NB4 (cell line): ENCODE results near the gene MYLK4.

Experiments used
- MYC ChIP-seq: IDR thresholded peaks from 2 replicates; pipeline ENCODE4 v1.6.1; 2011; ENCODE audit warnings: low read depth, low read length
- TF ChIP-seq, protein P1 (sequence below): IDR thresholded peaks from one replicate; pipeline ENCODE4 v1.5.1; 2012; ENCODE audit warnings: low read depth, low read length

DNA sequence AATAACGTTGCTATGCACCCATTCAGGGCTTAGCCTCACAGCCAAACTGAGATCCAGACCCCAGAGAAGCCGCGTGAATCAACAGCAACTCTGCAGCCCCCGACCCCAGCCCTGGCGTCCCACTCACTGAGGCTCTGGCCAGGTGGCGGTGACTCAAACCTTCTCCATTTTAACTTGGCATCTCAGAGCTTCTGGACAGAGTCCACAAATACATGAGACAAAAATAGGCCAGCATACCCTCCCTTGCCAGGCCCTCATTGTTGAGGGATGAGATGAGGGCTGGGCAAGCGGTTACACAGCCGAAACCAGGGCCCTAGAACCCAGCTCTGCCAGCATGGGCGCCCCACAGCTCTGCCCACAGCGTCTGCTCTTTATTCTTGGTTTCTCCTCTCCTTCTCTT, 118.4 kb downstream of the MYLK4 start:
- TF ChIP-seq, protein P1, sequence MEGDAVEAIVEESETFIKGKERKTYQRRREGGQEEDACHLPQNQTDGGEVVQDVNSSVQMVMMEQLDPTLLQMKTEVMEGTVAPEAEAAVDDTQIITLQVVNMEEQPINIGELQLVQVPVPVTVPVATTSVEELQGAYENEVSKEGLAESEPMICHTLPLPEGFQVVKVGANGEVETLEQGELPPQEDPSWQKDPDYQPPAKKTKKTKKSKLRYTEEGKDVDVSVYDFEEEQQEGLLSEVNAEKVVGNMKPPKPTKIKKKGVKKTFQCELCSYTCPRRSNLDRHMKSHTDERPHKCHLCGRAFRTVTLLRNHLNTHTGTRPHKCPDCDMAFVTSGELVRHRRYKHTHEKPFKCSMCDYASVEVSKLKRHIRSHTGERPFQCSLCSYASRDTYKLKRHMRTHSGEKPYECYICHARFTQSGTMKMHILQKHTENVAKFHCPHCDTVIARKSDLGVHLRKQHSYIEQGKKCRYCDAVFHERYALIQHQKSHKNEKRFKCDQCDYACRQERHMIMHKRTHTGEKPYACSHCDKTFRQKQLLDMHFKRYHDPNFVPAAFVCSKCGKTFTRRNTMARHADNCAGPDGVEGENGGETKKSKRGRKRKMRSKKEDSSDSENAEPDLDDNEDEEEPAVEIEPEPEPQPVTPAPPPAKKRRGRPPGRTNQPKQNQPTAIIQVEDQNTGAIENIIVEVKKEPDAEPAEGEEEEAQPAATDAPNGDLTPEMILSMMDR: no peak
- TF ChIP-seq MYC: no peak
